HEK293 (cell line): ENCODE data around the gene CKMT2.

ENCODE experiments used
- BCL11A ChIP-seq: fragments of 450-650 bp; formaldehyde crosslinking; IDR thresholded peaks from 2 replicates; pipeline ENCODE4 v1.5.1; 2016; ENCODE audit warnings: low read depth, missing biosample characterization, missing genetic modification characterization
- CTCF ChIP-seq: fragments of 450-650 bp; formaldehyde crosslinking; IDR thresholded peaks from 2 replicates; pipeline ENCODE4 v1.5.1; 2016; ENCODE audit warnings: missing biosample characterization, missing genetic modification characterization
- KLF9 ChIP-seq: fragments of 450-650 bp; formaldehyde crosslinking; IDR thresholded peaks from 2 replicates; pipeline ENCODE4 v1.5.1; 2016; ENCODE audit warnings: missing biosample characterization, missing genetic modification characterization, low read depth
- PATZ1 ChIP-seq: fragments of 450-650 bp; formaldehyde crosslinking; IDR thresholded peaks from 2 replicates; pipeline ENCODE4 v1.5.1; 2016; ENCODE audit warnings: missing biosample characterization, missing genetic modification characterization
- SETDB1 ChIP-seq: IDR thresholded peaks from one replicate; pipeline ENCODE4 v1.6.1; 2017; ENCODE audit warnings: mild to moderate bottlenecking, low read length, moderate library complexity, mixed read lengths; ENCODE audit not compliant: insufficient read length
- ZFP3 ChIP-seq: fragments of 450-650 bp; formaldehyde crosslinking; IDR thresholded peaks from 2 replicates; pipeline ENCODE4 v1.5.1; 2016; ENCODE audit warnings: low read depth, missing biosample characterization, missing genetic modification characterization
- ZNF155 ChIP-seq: fragments of 450-650 bp; formaldehyde crosslinking; IDR thresholded peaks from 2 replicates; pipeline ENCODE4 v1.5.1; 2016; ENCODE audit warnings: missing biosample characterization, missing genetic modification characterization
- ZNF302 ChIP-seq: fragments of 450-650 bp; formaldehyde crosslinking; IDR thresholded peaks from 2 replicates; pipeline ENCODE4 v1.5.1; 2016; ENCODE audit warnings: missing biosample characterization, missing genetic modification characterization, low read depth
- ZNF513 ChIP-seq: fragments of 450-650 bp; IDR thresholded peaks from 2 replicates; pipeline ENCODE4 v1.5.1; 2018; ENCODE audit warnings: missing biosample characterization, missing genetic modification characterization
- ZNF639 ChIP-seq: fragments of 450-650 bp; formaldehyde crosslinking; IDR thresholded peaks from 2 replicates; pipeline ENCODE4 v1.5.1; 2016; ENCODE audit warnings: missing biosample characterization, missing genetic modification characterization
- ZNF777 ChIP-seq: fragments of 450-650 bp; formaldehyde crosslinking; IDR thresholded peaks from 2 replicates; pipeline ENCODE4 v1.5.1; 2017; ENCODE audit warnings: missing biosample characterization, missing genetic modification characterization, borderline replicate concordance

DNA sequence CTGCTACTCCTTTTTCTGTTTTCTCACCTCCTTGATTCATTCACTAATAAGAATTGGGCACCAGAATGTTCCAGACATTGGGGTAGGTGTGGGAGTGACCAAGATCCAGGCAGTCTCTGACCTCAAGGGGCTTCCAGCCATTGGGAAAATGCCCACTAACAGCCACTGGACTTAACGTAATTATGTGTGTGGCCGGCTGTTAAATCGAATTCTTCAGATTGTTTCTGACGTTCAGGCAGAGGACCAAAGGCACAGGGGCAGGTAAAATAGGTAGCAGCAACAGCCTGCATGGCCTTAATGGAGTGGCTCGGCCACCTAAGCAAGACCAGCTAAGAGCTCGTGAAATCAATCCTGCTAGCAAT lies 48.4 kb upstream of the CKMT2 start:
- TF ChIP-seq CTCF (tag by site-specific recombination): no peak
- TF ChIP-seq KLF9: no peak
- no peak for TF ChIP-seq SETDB1
- TF ChIP-seq ZNF155 (tag by site-specific recombination): no peak
- no peak for TF ChIP-seq ZFP3 (tag by site-specific recombination)
- TF ChIP-seq ZNF302 (tag by site-specific recombination): no peak
- TF ChIP-seq ZNF639 (tag by site-specific recombination): no peak
- no peak for TF ChIP-seq ZNF777 (tag by site-specific recombination)
- no peak for TF ChIP-seq BCL11A (tag by site-specific recombination)
- no peak for TF ChIP-seq PATZ1 (tag by site-specific recombination)
- no peak for TF ChIP-seq ZNF513
